HEK293 (cell line): Measurements from ENCODE around the gene COX8A.
A peak's percentile ranks its signal among the peaks of the same experiment; 100 is the strongest.

Source experiments
- CTCF ChIA-PET: fragments of 350-600 bp; formaldehyde crosslinking; extraction: SDS; loops from one replicate; lab custom pipeline; 2021; ENCODE audit warnings: antibody characterized with exemption; lab: Yijun Ruan, JAX
- POLR2A ChIA-PET: fragments of 300-600 bp; formaldehyde crosslinking; extraction: SDS; loops from one replicate; lab custom pipeline; 2020; ENCODE audit warnings: antibody characterized with exemption, inconsistent platforms; lab: Yijun Ruan, JAX
- H3K27ac ChIP-seq: fragments of 200-500 bp; sonication (Bioruptor generic); 2 replicates; pipeline ENCODE4 v1.5.1; 2014; ENCODE audit warnings: low read depth, low read length, control low read depth, inconsistent platforms; ENCODE audit errors: extremely low read depth
- H3K36me3 ChIP-seq, 2 experiments: fragments of 200-500 bp in 1 of 2; sonication (Bioruptor generic) in 1 of 2; 1 replicate in 1 of 2; 2 replicates in 1 of 2; pipeline ENCODE4 v1.5.1; 2014 to 2017; ENCODE audit warnings: inconsistent platforms in 2 of 2, low read length in 2 of 2; ENCODE audit not compliant: control insufficient read depth in 2 of 2, insufficient read depth in 1 of 2
- H3K4me1 ChIP-seq: fragments of 200-500 bp; sonication (Bioruptor generic); 2 replicates; pipeline ENCODE4 v1.5.1; 2014; ENCODE audit warnings: mild to moderate bottlenecking, low read length, inconsistent platforms; ENCODE audit not compliant: control insufficient read depth, insufficient read depth
- H3K4me3 ChIP-seq: 2 replicates; pipeline ENCODE4 v1.5.1; 2011; ENCODE audit warnings: low read depth, mild to moderate bottlenecking, control low read depth, low read length, moderate library complexity
- H3K9me3 ChIP-seq: fragments of 200-500 bp; sonication (Bioruptor generic); 2 replicates; pipeline ENCODE4 v1.5.1; 2014; ENCODE audit warnings: low read depth, low read length, inconsistent platforms; ENCODE audit not compliant: control insufficient read depth, insufficient read depth
- BCL11A ChIP-seq: fragments of 450-650 bp; formaldehyde crosslinking; IDR thresholded peaks from 2 replicates; pipeline ENCODE4 v1.5.1; 2016; ENCODE audit warnings: low read depth, missing biosample characterization, missing genetic modification characterization
- GLIS1 ChIP-seq: fragments of 450-650 bp; formaldehyde crosslinking; IDR thresholded peaks from 2 replicates; pipeline ENCODE4 v1.5.1; 2016; ENCODE audit warnings: missing biosample characterization, missing genetic modification characterization
- KLF10 ChIP-seq: fragments of 450-650 bp; IDR thresholded peaks from 2 replicates; pipeline ENCODE4 v1.5.1; 2018; ENCODE audit warnings: missing biosample characterization, mild to moderate bottlenecking, missing genetic modification characterization
- PRDM1 ChIP-seq: fragments of 450-650 bp; formaldehyde crosslinking; IDR thresholded peaks from 2 replicates; pipeline ENCODE4; 2016; ENCODE audit warnings: missing biosample characterization, missing genetic modification characterization
- SETDB1 ChIP-seq: IDR thresholded peaks from one replicate; pipeline ENCODE4 v1.6.1; 2017; ENCODE audit warnings: mild to moderate bottlenecking, low read length, moderate library complexity, mixed read lengths; ENCODE audit not compliant: insufficient read length
- SP2 ChIP-seq: fragments of 450-650 bp; formaldehyde crosslinking; IDR thresholded peaks from 2 replicates; pipeline ENCODE4 v1.5.1; 2016; ENCODE audit warnings: missing biosample characterization, missing genetic modification characterization
- TCF7L2 ChIP-seq: IDR thresholded peaks from 2 replicates; pipeline ENCODE4 v1.6.1; 2011; ENCODE audit warnings: low read depth, mild to moderate bottlenecking, inconsistent platforms, low read length, moderate library complexity, borderline replicate concordance
- ZBTB7A ChIP-seq: fragments of 450-650 bp; formaldehyde crosslinking; IDR thresholded peaks from 2 replicates; pipeline ENCODE4 v1.5.1; 2016; ENCODE audit warnings: low read depth, missing biosample characterization, missing genetic modification characterization
- ZFP37 ChIP-seq: fragments of 450-650 bp; formaldehyde crosslinking; IDR thresholded peaks from 2 replicates; pipeline ENCODE4 v1.5.1; 2016; ENCODE audit warnings: missing biosample characterization, missing genetic modification characterization
- ZNF324 ChIP-seq: fragments of 450-650 bp; formaldehyde crosslinking; IDR thresholded peaks from 2 replicates; pipeline ENCODE4 v1.5.1; 2016; ENCODE audit warnings: missing biosample characterization, missing genetic modification characterization
- ZNF37A ChIP-seq: fragments of 450-650 bp; IDR thresholded peaks from 2 replicates; pipeline ENCODE4 v1.5.1; 2018; ENCODE audit warnings: missing biosample characterization, missing genetic modification characterization
- ZNF423 ChIP-seq: fragments of 450-650 bp; formaldehyde crosslinking; IDR thresholded peaks from 2 replicates; pipeline ENCODE4 v1.5.1; 2016; ENCODE audit warnings: missing biosample characterization, missing genetic modification characterization
- ZNF48 ChIP-seq: fragments of 450-650 bp; formaldehyde crosslinking; IDR thresholded peaks from 2 replicates; pipeline ENCODE4 v1.5.1; 2016; ENCODE audit warnings: missing biosample characterization, missing genetic modification characterization
- ZNF560 ChIP-seq: fragments of 450-650 bp; formaldehyde crosslinking; IDR thresholded peaks from 2 replicates; pipeline ENCODE4 v1.5.1; 2017; ENCODE audit warnings: missing biosample characterization, missing genetic modification characterization, borderline replicate concordance
- ZNF600 ChIP-seq: fragments of 450-650 bp; formaldehyde crosslinking; IDR thresholded peaks from 2 replicates; pipeline ENCODE4 v1.5.1; 2016; ENCODE audit warnings: missing biosample characterization, missing genetic modification characterization
- ZNF623 ChIP-seq: fragments of 450-650 bp; formaldehyde crosslinking; IDR thresholded peaks from 2 replicates; pipeline ENCODE4 v1.5.1; 2016; ENCODE audit warnings: missing biosample characterization, missing genetic modification characterization
- ZNF792 ChIP-seq: fragments of 450-650 bp; formaldehyde crosslinking; IDR thresholded peaks from 2 replicates; pipeline ENCODE4 v1.5.1; 2016; ENCODE audit warnings: missing biosample characterization, missing genetic modification characterization
- TF ChIP-seq, protein P1 (sequence below): fragments of 450-650 bp; formaldehyde crosslinking; IDR thresholded peaks from 2 replicates; pipeline ENCODE4 v1.5.1; 2016; ENCODE audit warnings: missing biosample characterization, missing genetic modification characterization
- TF ChIP-seq, protein P2 (sequence below): fragments of 450-650 bp; formaldehyde crosslinking; optimal IDR thresholded peaks from 2 replicates; pipeline ENCODE3; 2016; ENCODE audit warnings: missing biosample characterization, mild to moderate bottlenecking, missing genetic modification characterization
- TF ChIP-seq, protein P3 (sequence below): fragments of 450-650 bp; formaldehyde crosslinking; IDR thresholded peaks from 2 replicates; pipeline ENCODE4 v1.5.1; 2016; ENCODE audit warnings: missing biosample characterization, missing genetic modification characterization
- TF ChIP-seq, protein P4 (sequence below): fragments of 450-650 bp; formaldehyde crosslinking; IDR thresholded peaks from 2 replicates; pipeline ENCODE4 v1.5.1; 2016; ENCODE audit warnings: missing biosample characterization, missing genetic modification characterization
- TF ChIP-seq, protein P5 (sequence below): fragments of 450-650 bp; formaldehyde crosslinking; IDR thresholded peaks from 2 replicates; pipeline ENCODE4 v1.5.1; 2017; ENCODE audit warnings: missing biosample characterization, missing genetic modification characterization

COX8A gene

DNA sequence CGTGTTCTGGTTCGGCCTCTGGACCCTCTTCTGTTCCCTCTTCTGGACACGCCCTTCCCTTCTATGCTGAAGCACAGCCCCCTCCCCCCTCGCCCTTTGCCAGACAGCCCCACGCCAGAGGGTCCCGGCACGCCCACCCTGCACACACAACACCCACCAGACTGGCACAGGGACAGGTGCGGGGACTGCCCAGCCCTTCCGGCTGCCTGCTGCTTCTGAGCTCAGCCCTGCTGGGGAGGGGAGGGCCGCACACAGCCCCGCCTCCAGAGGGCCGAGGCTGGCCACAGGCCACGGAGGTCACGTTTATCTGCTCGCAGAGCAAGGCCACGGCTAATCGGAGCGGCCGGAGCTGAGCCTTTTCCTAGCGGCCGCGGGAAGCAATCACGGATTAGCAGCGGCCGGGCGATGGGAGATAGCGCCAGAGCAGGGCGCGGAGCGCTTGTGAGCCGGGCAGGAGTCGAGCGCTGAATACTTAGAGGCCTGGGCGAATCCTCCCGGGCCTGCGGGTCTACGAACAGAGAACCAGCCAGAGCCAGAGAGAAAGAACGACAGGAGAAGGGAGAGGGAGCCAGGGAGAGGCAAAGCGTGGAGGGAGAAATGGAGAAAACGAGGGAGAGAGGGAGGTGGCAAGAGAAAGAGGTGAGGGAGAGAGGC lies 33.3 kb downstream of the COX8A start:
- POLR2A ChIA-PET: interaction anchor here (0.7 to 2.1 kb wide), 5 partner anchors 10 to 1126 kb away, joined by 3 to 5 read pairs (median 3); partner anchors contain the start of gene STIP1
- TF ChIP-seq GLIS1 (tag by site-specific recombination) (no peak), ZNF792 (tag by site-specific recombination) (no peak), ZNF324 (tag by site-specific recombination) (no peak), BCL11A (tag by site-specific recombination) (no peak), TCF7L2 (no peak), ZBTB7A (no peak), KLF10 (tag by site-specific recombination) (no peak), ZNF423 (tag by site-specific recombination) (no peak), ZNF560 (tag by site-specific recombination) (no peak), ZNF600 (tag by site-specific recombination) (0 out of 2 replicates have a peak, but pooled peaks have one; percentile 39), PRDM1 (tag by site-specific recombination) (peak; percentile 67), ZFP37 (tag by site-specific recombination) (no peak), ZNF37A (tag by site-specific recombination) (no peak), SETDB1 (no peak), SP2 (tag by site-specific recombination) (no peak; the same call in 1 of the 2 replicates)
- TF ChIP-seq, protein P1, sequence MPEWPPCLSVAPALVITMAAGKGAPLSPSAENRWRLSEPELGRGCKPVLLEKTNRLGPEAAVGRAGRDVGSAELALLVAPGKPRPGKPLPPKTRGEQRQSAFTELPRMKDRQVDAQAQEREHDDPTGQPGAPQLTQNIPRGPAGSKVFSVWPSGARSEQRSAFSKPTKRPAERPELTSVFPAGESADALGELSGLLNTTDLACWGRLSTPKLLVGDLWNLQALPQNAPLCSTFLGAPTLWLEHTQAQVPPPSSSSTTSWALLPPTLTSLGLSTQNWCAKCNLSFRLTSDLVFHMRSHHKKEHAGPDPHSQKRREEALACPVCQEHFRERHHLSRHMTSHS (tag by site-specific recombination): no peak
- TF ChIP-seq, protein P2, sequence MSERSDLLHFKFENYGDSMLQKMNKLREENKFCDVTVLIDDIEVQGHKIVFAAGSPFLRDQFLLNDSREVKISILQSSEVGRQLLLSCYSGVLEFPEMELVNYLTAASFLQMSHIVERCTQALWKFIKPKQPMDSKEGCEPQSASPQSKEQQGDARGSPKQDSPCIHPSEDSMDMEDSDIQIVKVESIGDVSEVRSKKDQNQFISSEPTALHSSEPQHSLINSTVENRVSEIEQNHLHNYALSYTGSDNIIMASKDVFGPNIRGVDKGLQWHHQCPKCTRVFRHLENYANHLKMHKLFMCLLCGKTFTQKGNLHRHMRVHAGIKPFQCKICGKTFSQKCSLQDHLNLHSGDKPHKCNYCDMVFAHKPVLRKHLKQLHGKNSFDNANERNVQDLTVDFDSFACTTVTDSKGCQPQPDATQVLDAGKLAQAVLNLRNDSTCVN (tag by site-specific recombination): no peak
- TF ChIP-seq, protein P3, sequence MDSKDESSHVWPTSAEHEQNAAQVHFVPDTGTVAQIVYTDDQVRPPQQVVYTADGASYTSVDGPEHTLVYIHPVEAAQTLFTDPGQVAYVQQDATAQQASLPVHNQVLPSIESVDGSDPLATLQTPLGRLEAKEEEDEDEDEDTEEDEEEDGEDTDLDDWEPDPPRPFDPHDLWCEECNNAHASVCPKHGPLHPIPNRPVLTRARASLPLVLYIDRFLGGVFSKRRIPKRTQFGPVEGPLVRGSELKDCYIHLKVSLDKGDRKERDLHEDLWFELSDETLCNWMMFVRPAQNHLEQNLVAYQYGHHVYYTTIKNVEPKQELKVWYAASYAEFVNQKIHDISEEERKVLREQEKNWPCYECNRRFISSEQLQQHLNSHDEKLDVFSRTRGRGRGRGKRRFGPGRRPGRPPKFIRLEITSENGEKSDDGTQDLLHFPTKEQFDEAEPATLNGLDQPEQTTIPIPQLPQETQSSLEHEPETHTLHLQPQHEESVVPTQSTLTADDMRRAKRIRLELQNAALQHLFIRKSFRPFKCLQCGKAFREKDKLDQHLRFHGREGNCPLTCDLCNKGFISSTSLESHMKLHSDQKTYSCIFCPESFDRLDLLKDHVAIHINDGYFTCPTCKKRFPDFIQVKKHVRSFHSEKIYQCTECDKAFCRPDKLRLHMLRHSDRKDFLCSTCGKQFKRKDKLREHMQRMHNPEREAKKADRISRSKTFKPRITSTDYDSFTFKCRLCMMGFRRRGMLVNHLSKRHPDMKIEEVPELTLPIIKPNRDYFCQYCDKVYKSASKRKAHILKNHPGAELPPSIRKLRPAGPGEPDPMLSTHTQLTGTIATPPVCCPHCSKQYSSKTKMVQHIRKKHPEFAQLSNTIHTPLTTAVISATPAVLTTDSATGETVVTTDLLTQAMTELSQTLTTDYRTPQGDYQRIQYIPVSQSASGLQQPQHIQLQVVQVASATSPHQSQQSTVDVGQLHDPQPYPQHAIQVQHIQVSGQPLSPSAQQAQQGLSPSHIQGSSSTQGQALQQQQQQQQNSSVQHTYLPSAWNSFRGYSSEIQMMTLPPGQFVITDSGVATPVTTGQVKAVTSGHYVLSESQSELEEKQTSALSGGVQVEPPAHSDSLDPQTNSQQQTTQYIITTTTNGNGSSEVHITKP: no peak
- no peaks in the 10 kb centered on the region for H3K9me3 ChIP-seq
- CTCF ChIA-PET: interaction anchor here (0.7 to 1.5 kb wide), 6 partner anchors 10 to 296 kb away, joined by 3 to 9 read pairs (median 3); no protein-coding TSS in a partner anchor
- no peaks in the 10 kb centered on the region for H3K4me1 ChIP-seq
- H3K27ac ChIP-seq: no peak overlapping the region
- H3K4me3 ChIP-seq: no peak overlapping the region
- H3K36me3 ChIP-seq: peaks cover 0 to 3% of the 10 kb centered on the region in 2 experiments; a peak in 1 of 3 replicates

DNA sequence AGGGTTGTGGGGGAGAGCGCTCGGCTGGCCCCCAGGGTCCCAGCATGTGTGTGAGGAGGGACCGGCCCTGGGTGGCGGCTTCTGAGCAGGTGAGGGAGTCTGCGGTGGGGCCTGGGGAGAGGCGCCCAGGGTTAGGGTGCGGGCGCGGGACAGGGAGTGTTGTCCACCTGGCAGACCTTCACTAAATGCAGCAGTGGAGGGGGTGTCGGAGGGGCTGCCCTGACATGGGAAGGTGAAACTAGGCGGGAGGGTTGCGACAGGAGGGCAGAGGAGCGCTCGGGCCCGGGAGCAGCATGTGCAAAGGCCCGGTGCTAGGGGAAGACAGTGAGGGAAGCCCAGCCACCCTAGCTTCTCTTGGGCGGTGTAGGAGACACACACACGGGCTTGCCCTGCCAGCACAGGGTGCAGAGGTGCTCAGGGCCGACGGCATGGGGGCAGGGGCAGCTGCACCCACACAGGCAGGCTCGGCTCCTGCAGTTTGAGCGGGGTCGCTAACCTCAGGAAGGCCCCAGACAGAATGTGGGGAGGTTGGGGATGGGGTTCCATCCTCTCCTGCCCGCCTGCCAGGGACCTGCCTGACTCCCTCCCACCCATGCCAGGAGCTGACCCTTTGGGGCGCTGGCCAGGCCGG lies 34.0 kb downstream of the COX8A start:
- POLR2A ChIA-PET: interaction anchor here (1.3 kb wide), 1 partner anchor 177 kb away, joined by 3 read pairs; the partner anchor contains the start of gene STIP1
- TF ChIP-seq, protein P2 (tag by site-specific recombination): no peak
- TF ChIP-seq ZNF48 (tag by site-specific recombination): no peak
- TF ChIP-seq ZNF623: peak; percentile 96
- 0 out of 2 replicates have a peak, but pooled peaks have one; percentile 9 for TF ChIP-seq ZNF423 (tag by site-specific recombination)
- TF ChIP-seq, protein P4, sequence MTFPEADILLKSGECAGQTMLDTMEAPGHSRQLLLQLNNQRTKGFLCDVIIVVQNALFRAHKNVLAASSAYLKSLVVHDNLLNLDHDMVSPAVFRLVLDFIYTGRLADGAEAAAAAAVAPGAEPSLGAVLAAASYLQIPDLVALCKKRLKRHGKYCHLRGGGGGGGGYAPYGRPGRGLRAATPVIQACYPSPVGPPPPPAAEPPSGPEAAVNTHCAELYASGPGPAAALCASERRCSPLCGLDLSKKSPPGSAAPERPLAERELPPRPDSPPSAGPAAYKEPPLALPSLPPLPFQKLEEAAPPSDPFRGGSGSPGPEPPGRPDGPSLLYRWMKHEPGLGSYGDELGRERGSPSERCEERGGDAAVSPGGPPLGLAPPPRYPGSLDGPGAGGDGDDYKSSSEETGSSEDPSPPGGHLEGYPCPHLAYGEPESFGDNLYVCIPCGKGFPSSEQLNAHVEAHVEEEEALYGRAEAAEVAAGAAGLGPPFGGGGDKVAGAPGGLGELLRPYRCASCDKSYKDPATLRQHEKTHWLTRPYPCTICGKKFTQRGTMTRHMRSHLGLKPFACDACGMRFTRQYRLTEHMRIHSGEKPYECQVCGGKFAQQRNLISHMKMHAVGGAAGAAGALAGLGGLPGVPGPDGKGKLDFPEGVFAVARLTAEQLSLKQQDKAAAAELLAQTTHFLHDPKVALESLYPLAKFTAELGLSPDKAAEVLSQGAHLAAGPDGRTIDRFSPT (tag by site-specific recombination): peak; percentile 26; the same call in 1 of the 2 replicates
- TF ChIP-seq, protein P5, sequence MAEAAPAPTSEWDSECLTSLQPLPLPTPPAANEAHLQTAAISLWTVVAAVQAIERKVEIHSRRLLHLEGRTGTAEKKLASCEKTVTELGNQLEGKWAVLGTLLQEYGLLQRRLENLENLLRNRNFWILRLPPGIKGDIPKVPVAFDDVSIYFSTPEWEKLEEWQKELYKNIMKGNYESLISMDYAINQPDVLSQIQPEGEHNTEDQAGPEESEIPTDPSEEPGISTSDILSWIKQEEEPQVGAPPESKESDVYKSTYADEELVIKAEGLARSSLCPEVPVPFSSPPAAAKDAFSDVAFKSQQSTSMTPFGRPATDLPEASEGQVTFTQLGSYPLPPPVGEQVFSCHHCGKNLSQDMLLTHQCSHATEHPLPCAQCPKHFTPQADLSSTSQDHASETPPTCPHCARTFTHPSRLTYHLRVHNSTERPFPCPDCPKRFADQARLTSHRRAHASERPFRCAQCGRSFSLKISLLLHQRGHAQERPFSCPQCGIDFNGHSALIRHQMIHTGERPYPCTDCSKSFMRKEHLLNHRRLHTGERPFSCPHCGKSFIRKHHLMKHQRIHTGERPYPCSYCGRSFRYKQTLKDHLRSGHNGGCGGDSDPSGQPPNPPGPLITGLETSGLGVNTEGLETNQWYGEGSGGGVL: no peak
- TF ChIP-seq, all 188 proteins: peak for 3
- CTCF ChIA-PET: interaction anchor here (1.5 kb wide), 1 partner anchor 139 kb away, joined by 9 read pairs; no protein-coding TSS in a partner anchor
- Histone ChIP-seq H3K36me3 (peaks cover 0 to 3% of the 10 kb centered on the region in 2 experiments; a peak in 1 of 3 replicates), H3K27ac (no peak overlapping the region), H3K9me3 (no peaks in the 10 kb centered on the region), H3K4me1 (no peaks in the 10 kb centered on the region), H3K4me3 (no peak overlapping the region)
